Globus pallidus (tissue), 1 donor: ENCODE data around the gene DNAAF5.

Source experiments
- DNase-seq: peaks from one replicate; pipeline ENCODE4 v3.0.0-alpha.2; 2015; ENCODE audit warnings: low spot score

The DNAAF5 gene

DNA sequence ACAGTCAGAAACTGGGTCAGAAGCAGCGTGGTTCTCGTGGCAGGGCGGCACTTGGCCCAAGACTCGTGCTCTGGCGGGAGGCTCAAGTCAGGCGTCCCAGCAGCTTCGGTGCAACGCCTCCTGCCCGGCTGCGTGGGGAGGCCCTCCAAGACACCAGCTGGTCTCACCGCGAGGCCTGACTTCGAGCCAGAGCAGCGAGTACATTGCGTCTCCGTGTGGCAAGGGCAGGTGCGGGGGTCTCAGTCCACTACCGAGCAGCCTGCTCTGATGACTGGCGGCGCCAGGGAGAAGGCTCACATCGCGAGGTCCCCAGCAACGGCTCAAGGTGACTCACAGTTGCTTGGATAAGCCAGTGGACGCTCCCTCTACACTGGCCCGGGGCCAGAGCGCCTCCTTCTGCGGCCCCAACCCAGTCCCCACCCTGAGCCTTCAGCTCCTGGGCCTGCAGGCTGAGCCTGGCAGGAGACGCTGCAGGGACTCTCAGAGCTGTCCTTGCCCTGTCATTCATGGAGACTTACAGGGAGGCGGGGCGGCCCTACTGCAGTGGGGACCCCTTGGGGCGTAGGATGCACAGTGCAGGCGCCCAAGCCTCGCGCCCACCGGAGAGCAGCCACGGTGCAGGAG, 42.5 kb downstream of the DNAAF5 start:
- peak; percentile 56 for DNase-seq

- DNase-seq = no peak
Observed at GRCh38 chr7:770336-770735, 43.8 kb downstream of the DNAAF5 start.

DNA sequence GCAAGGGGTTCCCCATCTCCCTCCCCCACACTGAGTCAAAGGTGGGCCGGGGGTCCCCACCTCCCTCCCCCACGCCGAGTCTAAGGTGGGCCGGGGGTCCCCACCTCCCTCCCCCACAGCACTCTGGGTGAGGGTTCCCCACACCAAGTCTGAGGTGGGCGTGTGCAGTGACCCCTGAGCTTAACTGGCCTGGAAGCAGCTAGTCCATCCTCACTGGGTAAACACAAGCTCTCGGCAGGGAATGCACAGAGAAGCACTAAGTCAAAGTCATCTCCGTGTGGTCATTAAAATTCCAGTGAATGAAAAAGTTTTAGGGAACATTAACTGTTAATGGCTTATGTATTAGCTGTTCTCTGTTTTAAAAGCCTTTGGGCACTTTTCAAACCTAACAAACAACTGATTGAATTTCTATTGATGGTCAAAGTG, 44.3 kb downstream of the DNAAF5 start:
- DNase-seq = no peak

DNA sequence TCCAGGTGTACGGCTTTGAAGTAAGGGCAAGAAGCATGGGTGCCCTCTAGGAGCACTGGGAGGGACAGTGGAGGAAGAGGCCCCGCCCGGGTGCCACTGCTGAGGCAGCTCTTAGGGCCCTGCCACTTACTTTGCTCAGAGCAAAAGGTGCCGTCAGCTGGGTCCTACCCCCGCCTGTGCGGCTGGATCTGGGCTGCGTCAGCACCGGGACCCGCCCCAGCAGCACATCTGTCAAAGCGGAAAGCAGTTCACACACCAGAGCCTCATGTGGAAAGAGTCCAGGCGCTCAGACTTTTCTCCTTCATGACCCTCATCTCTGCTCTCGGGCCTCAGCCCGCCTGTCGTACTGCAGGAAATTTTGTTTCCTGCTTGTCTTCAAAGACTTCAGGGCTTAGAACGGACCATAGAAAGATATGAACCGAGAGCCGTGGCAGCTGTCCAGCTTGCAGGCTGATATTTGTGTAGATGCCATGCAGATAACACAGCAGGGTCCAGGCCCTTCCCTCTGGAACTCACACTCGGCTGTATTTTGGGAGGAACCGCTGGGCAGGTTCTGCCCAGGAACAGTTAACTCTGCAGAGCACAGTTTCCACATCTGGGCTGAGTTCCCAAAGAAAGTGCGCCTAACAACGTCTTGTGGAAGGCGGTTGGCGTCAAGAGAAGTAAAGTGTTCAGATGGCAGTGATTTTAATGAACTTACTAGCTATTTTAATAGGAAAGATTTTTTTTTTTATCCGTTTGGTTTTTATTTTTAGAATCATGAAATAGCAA, 44.9 kb downstream of the DNAAF5 start:
- DNase-seq = no peak

DNA sequence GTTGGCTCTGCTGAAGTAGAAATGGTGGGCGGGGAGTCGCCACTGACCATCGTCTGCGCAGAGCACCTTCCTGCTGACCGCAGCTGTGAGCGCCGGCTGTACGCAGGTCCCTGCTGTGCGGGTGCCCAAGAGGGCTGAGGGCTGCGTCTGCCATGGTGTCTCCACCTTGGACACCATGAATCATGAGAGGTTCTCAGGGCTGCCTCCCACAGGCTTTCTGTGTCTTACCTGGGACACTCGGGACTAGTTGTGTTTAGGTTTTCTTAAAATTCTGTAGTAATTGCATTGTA, 45.5 kb downstream of the DNAAF5 start:
- DNase-seq = no peak

- DNase-seq = no peak
Observed at GRCh38 chr7:772392-772791, 45.9 kb downstream of the DNAAF5 start.

- DNase-seq = no peak
Observed at GRCh38 chr7:772861-773621, 46.5 kb downstream of the DNAAF5 start.

DNA sequence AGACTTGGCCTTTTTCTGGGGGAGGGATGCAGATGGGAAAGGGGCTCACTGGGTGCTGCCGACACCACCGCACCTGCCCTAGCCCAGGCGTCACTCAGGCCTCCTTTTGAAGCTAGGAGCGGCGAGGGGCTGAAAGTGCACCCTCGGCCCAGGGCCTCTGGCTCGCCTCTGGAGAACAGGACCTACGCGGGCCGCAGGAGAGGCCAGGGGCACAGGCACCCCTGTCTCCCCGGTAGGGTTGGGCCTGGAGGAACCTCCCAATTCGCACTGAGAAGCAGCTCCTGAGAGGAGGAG, 47.1 kb downstream of the DNAAF5 start:
- no peak for DNase-seq

DNA sequence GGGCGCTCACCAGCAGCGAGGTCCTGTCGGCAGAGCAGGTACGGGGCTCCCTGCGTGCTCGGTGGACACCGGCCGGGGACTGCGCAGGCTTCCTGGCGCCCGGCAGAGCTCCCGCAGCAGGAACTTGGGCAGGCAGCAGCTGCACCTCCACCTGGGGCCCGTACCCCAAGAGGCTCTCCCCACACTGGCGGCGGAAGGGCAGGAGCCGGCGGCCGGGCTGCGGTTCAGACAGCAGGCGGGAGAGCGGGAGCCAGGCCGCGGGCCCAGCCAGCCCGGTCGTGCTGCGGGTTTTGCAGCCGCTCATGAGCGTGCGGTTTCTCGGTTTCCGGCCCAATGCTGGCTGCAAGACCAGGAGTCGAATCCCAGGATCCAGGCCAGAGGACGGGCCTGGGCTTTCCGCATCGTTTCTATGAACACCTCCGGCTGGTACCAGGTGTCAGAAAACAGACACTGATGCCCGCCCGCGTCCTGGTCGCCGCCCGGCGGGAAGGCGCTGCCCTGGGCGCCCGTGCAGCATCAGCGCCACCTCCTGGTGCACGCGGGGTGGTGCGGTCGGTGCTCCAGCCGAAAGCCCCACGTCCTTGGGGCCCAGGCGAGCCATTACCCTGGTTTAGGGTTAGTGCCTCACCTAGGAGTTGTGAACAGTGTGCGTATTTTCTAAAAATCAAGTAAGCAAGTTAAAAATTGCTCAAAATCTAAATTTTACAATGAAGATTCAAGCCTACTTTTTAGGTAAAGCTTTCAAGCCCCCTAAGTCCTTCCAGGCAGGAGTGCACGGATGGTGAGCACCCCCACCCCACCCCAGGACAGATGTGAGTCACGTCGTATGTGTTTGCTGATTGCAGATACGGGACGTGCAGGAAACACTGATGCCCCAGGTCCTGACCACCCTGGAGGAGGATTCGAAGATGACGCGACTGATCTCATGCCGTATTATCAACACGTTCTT, 47.9 kb downstream of the DNAAF5 start:
- no peak for DNase-seq

GRCh38 chr7:776381-776780, 49.9 kb downstream of the DNAAF5 start:
- no peak for DNase-seq

- no peak for DNase-seq
Observed at GRCh38 chr7:776992-777727, 50.7 kb downstream of the DNAAF5 start.

- no peak for DNase-seq
Observed at GRCh38 chr7:777728-778078, 51.2 kb downstream of the DNAAF5 start.

- no peak for DNase-seq
Observed at GRCh38 chr7:778271-778967, 51.9 kb downstream of the DNAAF5 start.

- no peak for DNase-seq
Observed at GRCh38 chr7:778968-779451, 52.5 kb downstream of the DNAAF5 start.

DNA sequence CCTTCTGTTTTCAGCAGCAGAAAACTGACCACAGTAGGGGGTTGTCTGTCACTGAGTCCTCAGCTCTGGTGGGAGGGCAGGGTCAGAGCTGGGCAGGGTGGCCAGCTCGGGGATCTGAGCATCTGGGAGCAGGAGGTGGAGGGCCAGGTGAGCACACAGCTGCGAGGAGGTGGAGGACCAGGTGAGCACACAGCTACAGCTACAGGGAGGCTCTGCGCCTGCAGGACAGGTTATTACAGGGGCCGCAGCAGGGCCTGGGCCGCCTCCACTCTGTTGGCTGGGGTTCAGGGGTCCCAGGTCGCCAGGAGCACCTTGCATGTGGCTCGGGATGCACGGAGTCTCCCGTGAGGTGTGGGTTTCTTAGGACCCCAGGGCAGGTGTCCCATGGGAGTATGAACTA, 53.0 kb downstream of the DNAAF5 start:
- DNase-seq = no peak

- DNase-seq = peak; percentile 38
Observed at GRCh38 chr7:780081-780480, 53.6 kb downstream of the DNAAF5 start.

DNA sequence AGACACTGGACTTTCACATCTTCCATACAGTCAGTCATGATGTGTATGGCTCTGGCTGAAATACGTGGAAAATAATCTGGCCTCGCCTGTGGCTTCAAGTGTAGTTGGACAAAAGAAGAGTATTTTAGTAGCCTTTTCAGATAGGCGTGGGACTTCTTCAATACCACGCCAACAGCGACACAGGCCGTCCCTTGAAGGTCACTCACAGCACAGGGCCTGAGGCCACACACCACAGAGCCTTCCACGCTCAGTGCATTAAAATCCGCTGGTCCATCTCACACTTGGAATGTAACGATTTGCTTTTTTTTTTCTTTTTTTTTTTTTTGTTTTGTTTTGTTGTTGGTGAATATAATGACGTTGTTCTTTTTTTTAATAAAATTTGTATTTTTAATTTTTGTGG, 54.0 kb downstream of the DNAAF5 start:
- DNase-seq = no peak

DNA sequence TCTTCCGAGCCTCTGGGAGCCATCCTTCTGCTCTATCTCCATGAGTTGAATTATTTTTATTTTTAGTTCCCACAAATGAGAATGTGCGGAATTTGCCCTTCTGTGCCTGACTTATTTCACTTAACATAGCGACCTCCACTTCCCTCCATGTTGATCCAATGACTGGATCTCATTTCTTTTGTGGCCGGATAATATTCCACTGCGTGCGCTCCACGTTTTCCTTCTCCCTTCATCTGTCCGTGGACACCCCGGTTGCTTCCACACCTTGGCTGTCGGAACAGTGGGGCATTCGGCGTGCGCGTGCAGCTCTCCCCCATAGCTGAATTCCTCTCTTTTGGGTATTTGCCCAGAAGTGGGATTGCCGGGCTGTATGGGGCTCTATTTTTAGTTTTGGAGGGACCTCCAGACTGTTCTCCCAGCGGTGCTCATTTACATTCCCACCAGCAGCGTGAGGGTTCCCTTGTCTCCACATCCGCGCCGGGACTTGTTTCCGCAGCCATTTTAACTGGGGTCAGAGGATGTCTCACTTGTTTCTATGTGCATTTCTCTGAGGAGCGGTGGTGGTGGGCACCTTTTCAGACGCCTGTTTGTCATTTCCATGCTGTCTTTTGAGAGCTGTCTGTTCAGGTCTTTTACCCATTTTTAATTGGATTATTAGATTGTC, 54.8 kb downstream of the DNAAF5 start:
- DNase-seq = no peak

DNA sequence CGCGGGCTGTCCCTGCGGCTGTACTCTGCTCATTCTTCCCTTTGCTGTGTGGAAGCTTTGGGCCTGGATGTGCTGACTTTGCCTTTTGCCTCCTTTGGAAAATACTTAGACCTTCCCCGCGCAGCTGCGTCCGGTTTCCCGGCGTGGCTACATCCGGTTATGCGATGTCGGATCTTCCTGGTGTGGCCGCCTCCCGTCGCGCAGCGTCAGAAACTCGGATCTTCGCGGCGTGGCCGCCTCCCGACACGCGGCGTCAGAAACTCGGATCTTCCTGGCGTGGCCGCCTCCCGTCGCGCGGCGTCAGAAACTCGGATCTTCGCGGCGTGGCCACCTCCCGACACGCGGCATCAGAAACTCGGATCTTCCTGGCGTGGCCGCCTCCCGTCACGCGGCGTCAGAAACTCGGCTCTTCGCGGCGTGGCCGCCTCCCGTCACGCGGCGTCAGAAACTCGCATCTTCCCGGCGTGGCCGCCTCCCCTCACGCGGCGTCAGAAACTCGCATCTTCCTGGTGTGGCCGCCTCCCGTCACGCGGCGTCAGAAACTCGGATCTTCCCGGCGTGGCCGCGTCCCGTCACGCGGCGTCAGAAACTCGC, 55.5 kb downstream of the DNAAF5 start:
- DNase-seq = no peak
